ENCODE measurements around the gene PABPN1.

DNA sequence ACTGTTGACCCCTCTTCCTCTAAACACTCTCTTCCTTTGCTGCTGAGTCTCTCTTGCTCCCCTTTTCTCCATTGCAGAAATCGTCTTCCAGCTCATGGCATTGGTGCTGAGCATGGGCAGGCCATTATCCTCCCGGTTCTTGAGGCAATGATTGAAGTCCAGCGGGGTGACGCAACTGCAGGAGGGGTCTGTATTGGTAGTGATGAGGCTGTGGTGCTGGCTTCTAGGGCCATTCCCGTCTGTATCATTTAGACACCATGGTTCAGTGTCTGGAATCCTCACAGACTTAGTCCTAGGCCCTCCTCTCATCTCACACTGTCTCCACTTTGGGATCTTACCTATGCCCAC, 32.1 kb downstream of the PABPN1 start:
- TF ChIP-seq, protein P1, sequence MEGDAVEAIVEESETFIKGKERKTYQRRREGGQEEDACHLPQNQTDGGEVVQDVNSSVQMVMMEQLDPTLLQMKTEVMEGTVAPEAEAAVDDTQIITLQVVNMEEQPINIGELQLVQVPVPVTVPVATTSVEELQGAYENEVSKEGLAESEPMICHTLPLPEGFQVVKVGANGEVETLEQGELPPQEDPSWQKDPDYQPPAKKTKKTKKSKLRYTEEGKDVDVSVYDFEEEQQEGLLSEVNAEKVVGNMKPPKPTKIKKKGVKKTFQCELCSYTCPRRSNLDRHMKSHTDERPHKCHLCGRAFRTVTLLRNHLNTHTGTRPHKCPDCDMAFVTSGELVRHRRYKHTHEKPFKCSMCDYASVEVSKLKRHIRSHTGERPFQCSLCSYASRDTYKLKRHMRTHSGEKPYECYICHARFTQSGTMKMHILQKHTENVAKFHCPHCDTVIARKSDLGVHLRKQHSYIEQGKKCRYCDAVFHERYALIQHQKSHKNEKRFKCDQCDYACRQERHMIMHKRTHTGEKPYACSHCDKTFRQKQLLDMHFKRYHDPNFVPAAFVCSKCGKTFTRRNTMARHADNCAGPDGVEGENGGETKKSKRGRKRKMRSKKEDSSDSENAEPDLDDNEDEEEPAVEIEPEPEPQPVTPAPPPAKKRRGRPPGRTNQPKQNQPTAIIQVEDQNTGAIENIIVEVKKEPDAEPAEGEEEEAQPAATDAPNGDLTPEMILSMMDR (IDR thresholded peaks at IDR 0.05; ENCODE audit: borderline replicate concordance, extremely low read depth, low read length, poor library complexity, severe bottlenecking): no peak
- TF ChIP-seq EZH2 (IDR thresholded peaks at IDR 0.05; ENCODE audit: borderline replicate concordance, low read depth, low read length, severe bottlenecking): no peak
